KMS-11 (cell line): Measurements from ENCODE around the gene ZNF610.
"Not testable (repeated sequence)": the region's sequence is repeated elsewhere in the genome, so short reads cannot be mapped to it uniquely, and the experiment has no call there.

Experiments
- H2AFZ ChIP-seq: fragments of 200-600 bp; sonication (generic); 2 replicates; pipeline ENCODE4 v1.6.1; 2016; ENCODE audit warnings: antibody characterized with exemption, mixed run types, low read depth
- H3K27ac ChIP-seq: fragments of 200-600 bp; sonication (generic); 2 replicates; pipeline ENCODE4 v1.6.1; 2016; ENCODE audit warnings: mild to moderate bottlenecking, mixed run types
- H3K27me3 ChIP-seq: fragments of 200-600 bp; sonication (generic); 2 replicates; pipeline ENCODE4 v1.6.1; 2017; ENCODE audit warnings: mild to moderate bottlenecking, low read depth, mixed run types, moderate library complexity; ENCODE audit not compliant: insufficient read depth
- H3K36me3 ChIP-seq: fragments of 200-600 bp; sonication (generic); 2 replicates; pipeline ENCODE4 v1.6.1; 2017; ENCODE audit warnings: mild to moderate bottlenecking, mixed run types; ENCODE audit not compliant: insufficient read depth
- H3K4me1 ChIP-seq: fragments of 200-600 bp; sonication (generic); 2 replicates; pipeline ENCODE4 v1.6.1; 2016; ENCODE audit warnings: mild to moderate bottlenecking, low read depth, mixed run types; ENCODE audit not compliant: poor library complexity, severe bottlenecking
- H3K4me2 ChIP-seq: fragments of 200-600 bp; sonication (generic); 2 replicates; pipeline ENCODE4 v1.7.0; 2016; ENCODE audit warnings: mild to moderate bottlenecking, mixed run types
- H3K4me3 ChIP-seq: fragments of 200-600 bp; sonication (generic); IDR thresholded peaks from 2 replicates; pipeline ENCODE4 v1.6.1; 2017; ENCODE audit warnings: low read depth, low read length, mixed read lengths; ENCODE audit not compliant: insufficient read depth
- H3K79me2 ChIP-seq: fragments of 200-600 bp; sonication (generic); 2 replicates; pipeline ENCODE4 v1.6.1; 2016; ENCODE audit warnings: low read depth, mixed run types; ENCODE audit not compliant: insufficient read depth
- H3K9ac ChIP-seq: fragments of 200-600 bp; sonication (generic); 2 replicates; pipeline ENCODE4 v1.6.1; 2016; ENCODE audit warnings: mild to moderate bottlenecking, mixed run types
- H4K20me1 ChIP-seq: fragments of 200-600 bp; sonication (generic); 2 replicates; pipeline ENCODE4 v1.6.1; 2016; ENCODE audit warnings: mild to moderate bottlenecking, mixed run types; ENCODE audit not compliant: insufficient read depth
- TF ChIP-seq, protein P1 (sequence below): fragments of 200-600 bp; sonication (generic); conservative IDR thresholded peaks from 2 replicates; pipeline ENCODE4 v1.6.1; 2017; ENCODE audit warnings: low read depth, mild to moderate bottlenecking, antibody characterized with exemption, low read length, moderate library complexity, mixed read lengths

ZNF610 gene

DNA sequence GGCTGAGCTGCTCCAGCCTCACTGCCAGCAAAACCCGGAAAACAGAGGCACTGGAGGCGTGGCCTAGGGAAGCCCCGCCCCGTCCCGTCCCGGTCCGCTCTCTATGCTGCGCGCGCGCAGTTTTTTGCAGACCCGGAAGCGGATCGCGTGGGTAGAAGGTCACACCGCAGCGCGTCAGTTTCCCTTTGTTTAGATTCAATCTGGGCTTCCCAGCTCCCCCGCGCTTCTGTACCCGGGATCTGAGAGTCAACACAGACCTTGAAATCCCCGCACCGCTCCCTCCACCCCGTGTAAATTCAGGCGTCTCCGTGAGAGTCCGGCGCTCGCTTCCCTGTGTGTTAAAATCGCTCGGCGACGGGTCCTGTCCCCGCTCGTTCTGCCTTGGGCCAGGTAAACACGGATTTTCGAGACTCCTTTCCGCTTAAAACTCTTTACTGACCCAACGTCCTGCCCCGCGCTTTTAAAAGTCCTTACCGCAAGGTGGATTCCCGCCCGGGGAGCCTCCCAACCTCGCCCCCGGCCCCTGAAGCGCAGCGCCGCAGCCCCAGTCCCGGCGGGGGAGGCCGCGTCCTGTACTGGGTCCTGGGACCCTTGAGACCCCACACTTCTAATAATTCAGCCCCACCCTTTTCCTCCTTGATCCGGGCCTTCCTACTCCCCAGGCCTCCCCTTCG is at the start of gene ZNF610:
Gene ZNF610, plus strand, starts transcription at position 127 of the 674 bp plus-strand sequence. CDS start 12,930 bp downstream, outside the sequence.
- Histone ChIP-seq H3K36me3 (no peaks in the 10 kb centered on the region), H2AFZ (no peak within 1 kb of the TSS), H4K20me1 (no peaks in the 10 kb centered on the region), H3K27ac (no peak within 1 kb of the TSS), H3K27me3 (no peaks in the 10 kb centered on the region), H3K9ac (no peak within 1 kb of the TSS), H3K4me1 (no peaks in the 10 kb centered on the region), H3K4me2 (no peak within 1 kb of the TSS), H3K4me3 (no peak within 1 kb of the TSS), H3K79me2 (no peaks in the 10 kb centered on the region)
- TF ChIP-seq, protein P1, sequence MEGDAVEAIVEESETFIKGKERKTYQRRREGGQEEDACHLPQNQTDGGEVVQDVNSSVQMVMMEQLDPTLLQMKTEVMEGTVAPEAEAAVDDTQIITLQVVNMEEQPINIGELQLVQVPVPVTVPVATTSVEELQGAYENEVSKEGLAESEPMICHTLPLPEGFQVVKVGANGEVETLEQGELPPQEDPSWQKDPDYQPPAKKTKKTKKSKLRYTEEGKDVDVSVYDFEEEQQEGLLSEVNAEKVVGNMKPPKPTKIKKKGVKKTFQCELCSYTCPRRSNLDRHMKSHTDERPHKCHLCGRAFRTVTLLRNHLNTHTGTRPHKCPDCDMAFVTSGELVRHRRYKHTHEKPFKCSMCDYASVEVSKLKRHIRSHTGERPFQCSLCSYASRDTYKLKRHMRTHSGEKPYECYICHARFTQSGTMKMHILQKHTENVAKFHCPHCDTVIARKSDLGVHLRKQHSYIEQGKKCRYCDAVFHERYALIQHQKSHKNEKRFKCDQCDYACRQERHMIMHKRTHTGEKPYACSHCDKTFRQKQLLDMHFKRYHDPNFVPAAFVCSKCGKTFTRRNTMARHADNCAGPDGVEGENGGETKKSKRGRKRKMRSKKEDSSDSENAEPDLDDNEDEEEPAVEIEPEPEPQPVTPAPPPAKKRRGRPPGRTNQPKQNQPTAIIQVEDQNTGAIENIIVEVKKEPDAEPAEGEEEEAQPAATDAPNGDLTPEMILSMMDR: no peak

DNA sequence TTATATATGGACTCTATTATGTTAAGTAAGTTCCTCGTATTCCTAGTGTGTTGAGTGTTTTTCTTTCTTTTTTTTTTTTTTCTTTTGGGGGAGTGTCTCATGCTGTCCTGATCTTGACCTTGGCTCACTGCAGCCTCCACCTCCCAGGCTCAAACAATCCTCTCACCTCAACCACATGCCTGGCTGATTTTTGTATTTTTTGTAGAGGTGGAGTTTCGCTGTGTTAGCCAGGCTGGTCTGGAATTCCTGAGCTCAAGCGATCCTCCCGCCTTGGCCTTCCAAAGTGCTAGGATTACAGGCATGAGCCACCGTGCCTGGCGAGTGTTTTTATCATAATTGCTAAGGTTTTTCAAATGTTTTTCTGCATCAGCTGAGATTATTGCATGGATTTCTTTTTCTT is 49.8 kb upstream of the ZNF610 start:
- Histone ChIP-seq H3K4me1 (no peaks in the 10 kb centered on the region), H3K27me3 (no peaks in the 10 kb centered on the region), H3K4me2 (no peak overlapping the region), H3K4me3 (no peak overlapping the region), H3K27ac (no peak overlapping the region), H3K79me2 (peaks cover 11% of the 10 kb centered on the region; the same call in 1 of the 2 replicates), H2AFZ (no peak overlapping the region), H3K36me3 (peaks cover 24% of the 10 kb centered on the region; the same call in 1 of the 2 replicates), H4K20me1 (no peaks in the 10 kb centered on the region), H3K9ac (no peak overlapping the region)
- TF ChIP-seq, protein P1: no peak

DNA sequence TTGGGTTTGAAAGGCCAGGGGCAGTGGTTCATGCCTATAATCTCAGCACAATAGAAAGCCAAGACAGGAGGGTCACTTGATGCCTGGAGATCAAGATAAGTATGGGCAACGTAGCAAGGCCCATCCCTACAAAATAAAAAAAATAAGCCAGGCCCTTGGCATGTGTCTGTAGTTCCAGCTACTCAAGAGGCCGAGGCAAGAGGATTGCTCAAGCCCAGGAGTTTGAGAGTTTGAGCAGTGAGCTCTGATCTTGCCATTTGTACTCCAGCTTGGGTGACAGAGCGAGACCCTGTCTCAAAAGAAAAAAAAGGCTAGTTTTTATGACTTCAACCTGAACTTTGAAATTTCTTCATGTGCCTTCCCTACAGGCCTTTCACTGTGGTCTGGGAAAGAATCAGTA is 44.3 kb upstream of the ZNF610 start:
- no peaks in the 10 kb centered on the region for H3K27me3 ChIP-seq
- H3K9ac ChIP-seq: no peak overlapping the region
- H3K4me2 ChIP-seq: no peak overlapping the region
- H3K36me3 ChIP-seq: peaks cover 13% of the 10 kb centered on the region; the same call in 1 of the 2 replicates
- no peaks in the 10 kb centered on the region for H3K79me2 ChIP-seq
- H2AFZ ChIP-seq: no peak overlapping the region
- TF ChIP-seq, protein P1: no peak
- H3K27ac ChIP-seq: no peak overlapping the region
- peaks cover 11% of the 10 kb centered on the region for H3K4me1 ChIP-seq
- no peaks in the 10 kb centered on the region for H4K20me1 ChIP-seq
- H3K4me3 ChIP-seq: no peak overlapping the region

DNA sequence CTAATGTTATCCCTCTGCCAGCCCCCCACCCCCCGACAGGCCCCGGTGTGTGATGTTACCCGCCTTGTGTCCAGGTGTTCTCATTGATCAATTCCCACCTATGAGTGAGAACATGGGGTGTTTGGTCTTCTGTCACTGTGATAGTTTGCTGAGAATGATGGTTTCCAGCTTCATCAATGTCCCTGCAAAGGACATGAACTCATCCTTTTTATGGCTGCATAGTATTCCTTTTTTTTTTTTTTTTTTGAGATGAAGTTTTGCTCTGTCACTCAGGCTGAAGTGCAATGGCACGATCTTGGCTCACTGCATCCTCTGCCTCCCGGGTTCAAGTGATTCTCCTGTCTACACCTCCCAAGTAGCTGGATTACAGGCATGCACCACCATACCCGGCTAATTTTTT is 43.1 kb upstream of the ZNF610 start:
- H3K4me2 ChIP-seq, H3K79me2 ChIP-seq, H3K4me3 ChIP-seq, H4K20me1 ChIP-seq, H3K27ac ChIP-seq, H3K9ac ChIP-seq, H2AFZ ChIP-seq, H3K27me3 ChIP-seq: not testable (repeated sequence)
- H3K4me1 ChIP-seq: peaks cover 15% of the 10 kb centered on the region
- H3K36me3 ChIP-seq: peaks cover 13% of the 10 kb centered on the region; the same call in 1 of the 2 replicates

DNA sequence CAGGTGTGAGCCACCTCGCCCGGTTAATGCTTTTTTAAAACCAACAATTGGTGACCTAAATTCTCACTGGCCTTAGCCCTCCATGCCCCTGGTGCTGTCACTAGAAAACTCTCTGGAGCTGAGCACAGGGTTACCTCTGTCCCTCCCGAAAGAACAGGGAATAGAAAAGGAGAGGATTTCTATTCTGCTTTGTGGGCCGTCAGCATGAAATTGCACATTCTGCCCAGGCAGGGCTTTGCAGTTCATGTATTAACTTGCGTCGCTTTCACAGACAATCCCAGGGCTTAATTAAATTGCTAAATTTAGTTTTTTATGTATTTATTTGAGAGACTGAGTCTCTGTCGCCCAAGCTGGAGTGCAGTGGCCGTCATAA is 39.7 kb upstream of the ZNF610 start:
- Histone ChIP-seq H3K36me3 (peaks cover 7% of the 10 kb centered on the region), H3K4me1 (peaks cover 16% of the 10 kb centered on the region), H3K27me3 (no peaks in the 10 kb centered on the region), H4K20me1 (no peaks in the 10 kb centered on the region), H3K4me3 (no peak overlapping the region), H3K4me2 (peak overlapping the region; percentile 73), H3K27ac (peak overlapping the region; percentile 20; the same call in 1 of the 2 replicates), H2AFZ (peak overlapping the region; percentile 66; the same call in 1 of the 2 replicates), H3K79me2 (no peaks in the 10 kb centered on the region), H3K9ac (no peak overlapping the region)
- TF ChIP-seq, protein P1: no peak
